Lower lobe of right lung (tissue), 2 donors: ENCODE results near the gene SYNE2. TPM values are rescaled to one million over a fixed set of nuclear protein-coding genes. Genes with fewer than 3 reads are reported as not detected.

Experiments used
- ATAC-seq, 2 donors: fragments of 200-7000 bp; cut with Tn5 transposase; one replicate each; pipeline ENCODE4 v1.9.1; 2020 to 2022; ENCODE audit warnings: mild to moderate bottlenecking in 2 of 2, moderate library complexity in 2 of 2
- DNase-seq: peaks from one replicate; pipeline ENCODE4 v3.0.0-alpha.2; 2020
- H3K27ac ChIP-seq: fragments of 200-600 bp; one replicate; pipeline ENCODE4 v1.8.0; 2022
- H3K27me3 ChIP-seq: fragments of 200-600 bp; one replicate; pipeline ENCODE4 v1.8.0; 2022; ENCODE audit warnings: low read depth
- H3K36me3 ChIP-seq: fragments of 200-600 bp; one replicate; pipeline ENCODE4 v1.8.0; 2022; ENCODE audit warnings: mild to moderate bottlenecking
- H3K4me1 ChIP-seq: fragments of 200-600 bp; one replicate; pipeline ENCODE4 v1.8.0; 2022
- H3K4me3 ChIP-seq: fragments of 200-600 bp; one replicate; pipeline ENCODE4 v1.8.0; 2022; ENCODE audit warnings: mild to moderate bottlenecking
- H3K9me3 ChIP-seq: fragments of 200-600 bp; one replicate; pipeline ENCODE4 v1.8.0; 2022
- intact Hi-C: fragments of 100-400 bp; cut with DNase I; formaldehyde crosslinking; loops from one replicate; pipeline ENCODE4 v1.11.0; 2022
- total RNA-seq: library from RNA; stranded (reverse); fragmentation: NEBNext Ultra II Directional; extraction: Animal tissue kit (Norgen Biotek cat#: 25700); gene quantifications from one replicate; pipeline ENCODE4 v1.2.1, GENCODE V29; 2021
- TF ChIP-seq, protein P1 (sequence below): fragments of 200-600 bp; IDR thresholded peaks from one replicate; pipeline ENCODE4 v1.8.0; 2022; ENCODE audit warnings: antibody characterized with exemption, mild to moderate bottlenecking
- donor health status: DM: no; HTN: yes; CAD: no; lungs with severe emphysema.

Gene SYNE2
- total RNA-seq, 1 donor from 2014 or later: 129 TPM

DNA sequence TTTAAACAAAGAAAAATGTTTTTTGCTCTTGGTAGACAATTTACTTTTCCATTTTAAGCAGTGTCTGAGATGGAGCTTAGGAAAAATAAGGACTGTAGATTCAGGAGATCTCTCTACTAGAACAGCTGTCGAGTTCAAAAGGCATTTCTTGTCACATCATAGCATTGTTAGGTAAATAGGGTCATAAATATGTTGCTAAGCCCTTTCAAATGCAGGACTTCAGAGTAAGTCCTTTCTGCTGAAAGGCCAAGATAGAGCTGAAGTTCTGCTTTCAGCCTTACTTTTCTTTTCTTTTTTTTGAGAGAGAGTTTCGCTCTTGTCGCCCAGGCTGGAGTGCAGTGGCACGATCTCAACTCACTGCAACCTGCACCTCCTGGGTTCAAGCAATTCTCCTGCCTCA lies 98.2 kb downstream of the SYNE2 start:
- no peaks in the 10 kb centered on the region for H3K9me3 ChIP-seq
- no peak for DNase-seq
- intact Hi-C loops: no loop called here
- H3K27me3 ChIP-seq: no peaks in the 10 kb centered on the region
- H3K4me1 ChIP-seq: no peaks in the 10 kb centered on the region
- TF ChIP-seq, protein P1, sequence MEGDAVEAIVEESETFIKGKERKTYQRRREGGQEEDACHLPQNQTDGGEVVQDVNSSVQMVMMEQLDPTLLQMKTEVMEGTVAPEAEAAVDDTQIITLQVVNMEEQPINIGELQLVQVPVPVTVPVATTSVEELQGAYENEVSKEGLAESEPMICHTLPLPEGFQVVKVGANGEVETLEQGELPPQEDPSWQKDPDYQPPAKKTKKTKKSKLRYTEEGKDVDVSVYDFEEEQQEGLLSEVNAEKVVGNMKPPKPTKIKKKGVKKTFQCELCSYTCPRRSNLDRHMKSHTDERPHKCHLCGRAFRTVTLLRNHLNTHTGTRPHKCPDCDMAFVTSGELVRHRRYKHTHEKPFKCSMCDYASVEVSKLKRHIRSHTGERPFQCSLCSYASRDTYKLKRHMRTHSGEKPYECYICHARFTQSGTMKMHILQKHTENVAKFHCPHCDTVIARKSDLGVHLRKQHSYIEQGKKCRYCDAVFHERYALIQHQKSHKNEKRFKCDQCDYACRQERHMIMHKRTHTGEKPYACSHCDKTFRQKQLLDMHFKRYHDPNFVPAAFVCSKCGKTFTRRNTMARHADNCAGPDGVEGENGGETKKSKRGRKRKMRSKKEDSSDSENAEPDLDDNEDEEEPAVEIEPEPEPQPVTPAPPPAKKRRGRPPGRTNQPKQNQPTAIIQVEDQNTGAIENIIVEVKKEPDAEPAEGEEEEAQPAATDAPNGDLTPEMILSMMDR: no peak
- H3K4me3 ChIP-seq: no peak overlapping the region
- H3K27ac ChIP-seq: no peak overlapping the region
- no peak for ATAC-seq
- H3K36me3 ChIP-seq: peaks cover 43% of the 10 kb centered on the region

DNA sequence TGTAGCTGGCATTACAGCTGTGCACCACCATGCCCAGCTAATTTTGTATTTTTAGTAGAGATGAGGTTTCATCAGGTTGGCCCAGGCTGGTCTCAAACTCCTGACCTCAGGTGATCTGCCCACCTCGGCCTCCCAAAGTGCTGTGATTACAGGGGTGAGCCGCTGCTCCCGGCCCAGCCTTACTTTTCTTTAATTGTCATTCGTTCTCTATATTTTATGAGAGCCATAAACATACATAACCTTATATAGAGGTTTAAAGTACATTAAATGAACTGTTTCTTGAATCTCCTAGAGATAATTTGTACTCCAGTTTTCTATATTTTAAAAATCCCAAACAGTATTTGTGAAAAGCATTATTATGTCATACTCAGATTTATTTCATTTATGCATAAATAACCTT lies 98.6 kb downstream of the SYNE2 start:
- Histone ChIP-seq H3K4me1 (no peaks in the 10 kb centered on the region), H3K27me3 (no peaks in the 10 kb centered on the region), H3K9me3 (no peaks in the 10 kb centered on the region), H3K27ac (no peak overlapping the region), H3K36me3 (peaks cover 43% of the 10 kb centered on the region), H3K4me3 (no peak overlapping the region)
- no peak for DNase-seq
- no peak for ATAC-seq
- TF ChIP-seq, protein P1: no peak
- intact Hi-C loops: no loop called here

DNA sequence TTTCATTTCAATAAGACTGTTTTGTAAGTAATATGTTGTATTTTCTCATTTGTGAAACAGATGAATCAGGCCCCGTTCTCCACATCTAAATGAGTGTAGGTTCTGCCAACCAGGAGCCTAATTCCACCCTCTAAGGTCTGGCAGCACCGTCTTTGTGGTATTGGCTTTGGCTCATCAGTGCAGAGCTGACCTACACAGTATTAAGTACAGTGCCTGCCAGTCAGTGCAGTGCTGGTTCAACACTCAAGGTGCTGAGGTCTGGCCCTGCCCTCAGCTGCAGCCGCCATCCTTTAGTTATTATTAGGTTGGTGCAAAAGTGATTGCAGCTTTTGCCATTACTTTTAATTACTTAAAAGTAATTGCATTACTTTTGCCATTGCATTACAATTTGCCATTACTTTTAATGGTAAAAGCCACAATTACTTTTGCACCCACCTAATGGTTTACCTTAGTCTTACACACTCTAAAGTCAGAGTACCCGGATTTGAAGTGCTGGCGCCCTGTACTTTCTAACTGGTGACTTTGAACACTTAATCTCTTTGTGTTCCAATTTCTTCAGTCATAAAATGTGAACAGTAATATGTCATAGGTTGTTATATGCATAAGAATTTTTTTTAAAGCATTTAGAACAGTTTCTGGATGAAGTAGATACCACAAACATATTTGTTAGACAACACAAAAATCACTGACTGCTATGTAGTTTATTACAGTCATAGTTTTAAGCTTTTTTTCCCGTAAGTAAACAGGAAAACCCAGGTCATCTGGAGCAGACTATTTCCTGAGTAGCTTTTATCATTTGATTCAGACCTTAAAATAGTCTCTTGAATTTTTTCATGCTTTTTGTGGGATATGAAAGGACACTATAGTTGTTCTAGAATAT lies 99.5 kb downstream of the SYNE2 start:
- TF ChIP-seq, protein P1: no peak
- Histone ChIP-seq H3K27ac (no peak overlapping the region), H3K4me1 (no peaks in the 10 kb centered on the region), H3K4me3 (no peak overlapping the region), H3K27me3 (no peaks in the 10 kb centered on the region), H3K36me3 (peaks cover 43% of the 10 kb centered on the region), H3K9me3 (no peaks in the 10 kb centered on the region)
- intact Hi-C loops: no loop called here
- DNase-seq: no peak
- ATAC-seq: no peak

DNA sequence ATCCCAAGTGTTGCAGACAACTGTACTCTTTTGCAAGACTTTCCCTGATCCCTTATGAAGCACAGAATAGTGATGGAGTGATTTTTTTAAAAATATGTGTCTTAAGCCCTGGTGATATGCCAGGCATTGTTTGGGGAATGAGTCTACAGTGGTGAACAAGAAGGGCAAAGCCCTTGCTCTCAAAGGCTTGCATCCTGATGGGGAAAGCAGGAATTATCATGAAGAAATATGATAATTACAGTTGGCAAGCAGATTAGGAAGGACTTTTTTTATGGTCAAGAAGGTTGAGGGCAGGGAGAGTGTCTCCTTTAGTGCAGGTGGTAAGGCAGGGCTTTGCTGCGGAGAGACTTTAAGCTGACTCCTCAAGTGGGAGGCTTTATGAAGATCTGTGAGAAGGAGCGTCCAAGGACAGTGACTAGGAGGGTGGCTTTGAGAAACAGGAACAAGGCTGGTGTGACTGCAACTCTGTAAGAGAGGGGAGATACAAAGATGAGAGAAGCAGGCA lies 100.2 kb downstream of the SYNE2 start:
- H3K27ac ChIP-seq: no peak overlapping the region
- H3K9me3 ChIP-seq: no peaks in the 10 kb centered on the region
- no peaks in the 10 kb centered on the region for H3K27me3 ChIP-seq
- no peaks in the 10 kb centered on the region for H3K4me1 ChIP-seq
- peaks cover 38% of the 10 kb centered on the region for H3K36me3 ChIP-seq
- TF ChIP-seq, protein P1: no peak
- no peak for DNase-seq
- intact Hi-C loops: no loop called here
- no peak for ATAC-seq
- no peak overlapping the region for H3K4me3 ChIP-seq

DNA sequence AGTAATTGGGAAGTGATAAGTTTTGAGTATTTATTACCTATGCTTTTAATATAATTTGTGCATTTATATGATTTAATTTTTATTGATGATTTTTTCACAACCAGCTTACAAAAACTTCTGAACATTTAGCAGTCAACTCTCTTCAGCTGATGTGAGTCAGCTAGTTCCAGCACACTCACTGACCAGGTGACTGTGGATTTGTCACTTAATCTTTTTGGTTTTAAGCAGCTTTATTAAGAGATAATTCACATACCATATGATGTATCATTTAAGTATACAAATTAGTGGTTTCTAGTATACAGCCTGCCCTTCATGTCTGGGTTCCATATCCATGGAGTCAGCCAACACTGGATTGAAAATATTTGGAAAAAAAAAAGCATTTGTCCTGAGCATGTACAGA lies 103.5 kb downstream of the SYNE2 start:
- TF ChIP-seq, protein P1: no peak
- H3K4me3 ChIP-seq: no peak overlapping the region
- no peaks in the 10 kb centered on the region for H3K9me3 ChIP-seq
- intact Hi-C loops: no loop called here
- H3K27ac ChIP-seq: no peak overlapping the region
- no peak for DNase-seq
- no peaks in the 10 kb centered on the region for H3K4me1 ChIP-seq
- H3K36me3 ChIP-seq: peaks cover 25% of the 10 kb centered on the region
- ATAC-seq: no peak
- H3K27me3 ChIP-seq: no peaks in the 10 kb centered on the region
